HG02571 (cell line): Measurements from ENCODE around the gene TBX21.
"Not testable (repeated sequence)": the region's sequence is repeated elsewhere in the genome, so short reads cannot be mapped to it uniquely, and the experiment has no call there.

Source experiments
- ATAC-seq: cut with Tn5 transposase; IDR thresholded peaks from one replicate; pipeline ENCODE4 v1.9.1; 2021; ENCODE audit warnings: mild to moderate bottlenecking, moderate library complexity; ENCODE audit not compliant: unreplicated experiment

TBX21 gene

DNA sequence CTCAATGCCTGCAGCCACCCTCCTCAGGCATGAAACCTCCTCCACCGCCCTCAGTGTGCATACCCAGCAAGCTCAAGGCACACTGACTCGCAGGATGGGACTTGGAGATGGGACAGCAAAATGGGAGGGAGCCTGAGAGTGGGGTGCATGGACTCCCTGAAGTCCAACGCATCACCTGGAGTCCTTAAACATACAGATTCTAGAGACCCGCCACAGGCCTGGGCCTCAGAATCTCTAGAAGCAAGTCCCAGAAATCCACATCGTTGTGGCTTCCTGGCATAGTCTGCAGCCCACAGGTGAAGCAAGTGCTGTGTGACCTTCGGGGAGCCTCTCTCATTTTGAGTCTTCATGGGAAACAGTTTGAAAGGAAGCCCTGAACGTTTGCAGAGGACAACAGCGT is 3.6 kb upstream of the TBX21 start:
- ATAC-seq, result no peak

- ATAC-seq, result no peak
Observed at GRCh38 chr17:47730681-47731080, 2.4 kb upstream of the TBX21 start.

- no peak for ATAC-seq
Observed at GRCh38 chr17:47731396-47731795, 1.6 kb upstream of the TBX21 start.

- no peak for ATAC-seq
Observed at GRCh38 chr17:47732399-47733046, 513 bp upstream of the TBX21 start.

- ATAC-seq, result peak; percentile 12
Observed at GRCh38 chr17:47733674-47734410, 806 bp downstream of the TBX21 start.

DNA sequence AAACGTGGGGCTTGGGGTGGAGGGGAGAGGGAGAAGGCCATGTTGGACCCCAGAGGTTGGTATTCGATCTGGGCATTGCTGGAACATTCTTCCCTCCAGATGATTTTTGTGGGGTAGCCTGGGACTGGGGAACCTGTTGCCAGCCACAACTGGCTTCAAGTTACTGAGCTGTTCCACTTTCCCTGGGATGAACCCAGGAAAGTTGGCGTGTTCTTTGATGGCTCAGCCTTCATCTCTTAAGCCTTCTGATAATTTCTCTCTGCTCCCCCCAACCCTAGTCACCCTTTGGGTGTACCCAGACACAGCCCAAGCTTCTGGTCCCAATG is 2.1 kb downstream of the TBX21 start:
- ATAC-seq, result no peak

DNA sequence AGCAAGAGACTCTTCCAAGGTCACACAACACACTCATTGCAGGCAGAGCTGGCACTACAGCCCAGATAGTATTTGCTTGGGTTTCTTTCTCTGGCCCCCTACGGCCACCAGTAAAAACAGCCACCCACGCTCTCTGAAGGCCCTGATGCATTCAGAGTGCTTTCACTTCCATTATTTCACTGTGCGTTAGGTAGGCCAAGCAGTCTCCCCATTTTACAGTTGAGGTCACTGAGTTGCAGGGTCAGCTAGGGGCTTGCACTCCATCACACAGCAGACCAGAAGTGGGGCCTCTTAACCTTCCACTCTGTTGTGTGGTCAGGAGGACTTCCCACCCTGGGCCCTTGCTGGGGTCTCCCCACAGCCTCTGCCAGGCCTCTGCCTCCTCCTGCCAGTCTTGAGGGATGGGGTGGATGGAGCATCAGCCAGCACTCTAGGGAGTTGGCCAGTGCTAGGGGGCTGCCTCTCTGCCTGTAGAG is 2.5 kb downstream of the TBX21 start:
- peak; percentile 46 for ATAC-seq

DNA sequence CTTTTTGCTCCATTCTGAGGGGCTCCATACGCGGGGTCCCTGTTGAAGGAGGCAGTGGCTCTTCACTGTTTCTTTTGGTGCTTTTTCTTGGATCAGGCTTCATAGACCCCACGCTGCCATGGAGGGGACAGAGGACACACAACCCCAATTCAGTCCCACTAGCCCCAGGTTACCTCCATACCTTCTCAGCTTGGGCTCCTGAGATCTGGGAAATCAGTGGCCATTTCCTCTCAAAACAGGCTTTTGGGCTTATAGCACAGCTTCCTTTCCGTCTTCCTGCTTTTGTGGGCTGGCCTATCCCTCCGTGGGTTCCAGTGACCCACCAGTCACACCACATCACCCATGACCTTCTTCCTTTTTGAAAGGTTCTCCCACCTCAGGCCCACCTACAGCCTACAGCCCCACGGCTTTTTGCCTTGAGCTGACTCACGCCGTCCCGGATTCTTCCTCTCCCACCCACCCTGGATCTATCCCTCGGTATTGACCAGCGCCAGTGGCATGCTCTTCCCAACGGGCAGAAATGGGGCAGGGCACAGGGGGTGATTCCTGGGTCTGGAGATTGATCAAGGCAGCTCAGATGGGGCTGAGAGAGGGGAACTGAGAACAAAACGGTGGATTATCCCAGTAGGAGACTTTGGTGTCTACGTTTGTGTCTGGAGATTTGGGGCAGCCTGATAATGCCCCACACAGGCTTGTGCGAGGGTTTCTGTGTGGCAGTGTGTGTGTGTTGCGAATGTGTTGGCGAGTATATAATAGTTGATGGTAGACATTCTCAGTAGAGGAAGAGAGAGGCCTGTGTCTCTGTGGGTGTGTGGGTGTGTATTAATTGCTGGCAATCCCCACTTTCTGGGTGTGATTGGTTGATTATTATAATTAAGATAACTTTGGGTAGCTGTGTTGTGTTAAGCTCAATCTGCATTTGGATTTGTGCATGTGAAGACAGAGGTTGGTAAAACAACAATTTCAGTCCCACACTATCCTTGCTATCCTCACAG is 3.8 kb downstream of the TBX21 start:
- ATAC-seq, result no peak

DNA sequence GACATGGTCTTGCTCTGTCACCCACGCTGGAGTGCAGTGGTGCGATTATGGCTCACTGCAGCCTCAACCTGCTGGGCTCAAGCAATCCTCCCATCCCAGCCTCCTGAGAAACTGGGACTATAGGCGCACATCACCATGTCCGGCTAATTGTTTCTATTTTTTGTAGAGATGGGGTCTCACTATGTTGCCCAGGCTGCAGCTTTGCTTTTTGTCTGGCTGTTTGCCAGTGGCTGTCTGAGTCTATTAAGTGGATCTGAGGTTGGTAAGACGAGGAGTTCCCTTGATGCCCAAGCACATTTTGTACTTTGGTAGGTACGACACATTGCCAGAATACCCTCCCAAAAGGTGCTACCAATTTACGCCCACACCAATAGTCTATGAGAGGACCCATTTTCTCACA is 5.1 kb downstream of the TBX21 start:
- ATAC-seq, result no peak

DNA sequence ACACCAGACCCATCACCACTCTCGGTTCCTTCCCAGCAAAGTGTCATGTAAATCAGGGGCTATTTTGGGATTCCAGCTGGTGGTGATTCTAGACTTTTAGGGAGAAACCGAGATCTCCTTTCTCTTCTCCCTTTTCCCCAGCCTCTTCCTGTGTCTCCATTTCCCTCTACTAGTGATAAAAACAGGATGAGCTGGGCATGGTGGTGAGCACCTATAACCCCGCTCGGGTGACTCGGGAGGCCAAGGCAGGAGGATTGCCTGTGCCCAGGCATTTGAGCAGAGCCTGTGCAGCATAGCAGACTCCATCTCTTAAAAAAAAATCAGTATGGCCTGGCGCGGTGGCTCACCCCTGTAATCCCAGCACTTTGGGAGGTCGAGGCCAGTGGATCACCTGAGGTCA is 6.1 kb downstream of the TBX21 start:
- ATAC-seq, result no peak

DNA sequence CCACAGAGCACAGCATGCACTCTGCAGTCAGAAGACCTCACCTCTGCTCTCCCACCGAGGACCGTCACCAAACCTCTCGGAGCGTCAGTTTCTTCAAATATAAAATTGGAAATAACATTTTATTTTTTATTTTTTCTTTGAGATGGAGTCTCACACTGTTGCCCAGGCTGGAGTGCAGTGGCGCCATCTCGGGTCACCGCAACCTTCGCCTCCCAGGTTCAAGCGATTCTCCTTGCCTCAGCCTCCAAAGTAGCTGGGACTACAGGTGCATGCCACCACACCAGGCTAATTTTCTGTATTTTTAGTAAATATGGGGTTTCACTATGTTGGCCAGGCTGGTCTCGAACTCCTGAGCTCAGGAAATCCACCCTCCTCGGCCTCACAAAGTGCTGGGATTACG is 6.9 kb downstream of the TBX21 start:
- not testable (repeated sequence) for ATAC-seq

- no peak for ATAC-seq
Observed at GRCh38 chr17:47741109-47741792, 8.2 kb downstream of the TBX21 start.

- ATAC-seq, result no peak
Observed at GRCh38 chr17:47741793-47742145, 8.7 kb downstream of the TBX21 start.

GRCh38 chr17:47742319-47743181 is 9.5 kb downstream of the TBX21 start:
- ATAC-seq, result no peak

GRCh38 chr17:47744168-47745036 is 11.4 kb downstream of the TBX21 start:
- no peak for ATAC-seq

GRCh38 chr17:47745037-47745380 is 12.0 kb downstream of the TBX21 start:
- ATAC-seq, result no peak

DNA sequence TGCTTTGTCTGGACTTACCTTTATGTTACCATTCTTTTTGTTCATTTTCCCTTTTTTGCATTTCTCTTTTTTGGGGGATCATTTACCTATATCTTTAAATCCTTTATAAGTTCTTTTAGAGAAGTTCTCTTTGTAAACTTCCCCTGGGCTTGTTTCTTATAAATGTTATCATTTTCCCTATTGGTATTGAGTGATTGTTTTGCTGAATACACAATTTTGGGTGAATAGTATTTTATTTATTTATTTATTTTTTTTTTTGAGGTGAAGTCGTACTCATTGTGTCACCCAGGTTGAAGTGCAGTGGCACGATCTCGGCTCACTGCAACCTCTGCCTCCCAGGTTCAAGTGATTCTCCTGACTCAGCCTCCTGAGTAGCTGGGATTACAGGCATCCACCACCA is 18.4 kb downstream of the TBX21 start:
- ATAC-seq, result no peak

- ATAC-seq, result no peak
Observed at GRCh38 chr17:47757386-47757785, 24.4 kb downstream of the TBX21 start.
